ENCODE measurements around the gene IQCF2. TPM values are rescaled to one million over a fixed set of nuclear protein-coding genes. Genes with fewer than 3 reads are reported as not detected.

IQCF2 gene
- total RNA-seq, 2 donors from 2014 or later, result not detected

- H3K4me3 ChIP-seq, result no peak overlapping the region
- TF ChIP-seq CTCF (IDR thresholded peaks at IDR 0.05), result no peak
- H3K27me3 ChIP-seq (replicated peaks; ENCODE audit: insufficient read depth), result no peaks in the 10 kb centered on the region
- H3K4me1 ChIP-seq (ENCODE audit: control insufficient read depth in 1 of 2, low read depth in 2 of 2), result no peaks in the 10 kb centered on the region
- DNase-seq (ENCODE audit: low spot score) (no peak), ATAC-seq (ENCODE audit: insufficient number of reproducible peaks, low FRiP score, low read depth) (no peak)
- H3K27ac ChIP-seq, result no peak overlapping the region
- no peaks in the 10 kb centered on the region for H3K9me3 ChIP-seq
- H3K36me3 ChIP-seq, result no peaks in the 10 kb centered on the region
These were observed 44.0 kb upstream of the IQCF2 start for GRCh38 chr3:51817375-51817774.

- Histone ChIP-seq H3K27me3 (replicated peaks; ENCODE audit: insufficient read depth) (no peaks in the 10 kb centered on the region), H3K36me3 (no peaks in the 10 kb centered on the region), H3K4me3 (no peak overlapping the region), H3K4me1 (ENCODE audit: control insufficient read depth in 1 of 2, low read depth in 2 of 2) (no peaks in the 10 kb centered on the region), H3K9me3 (no peaks in the 10 kb centered on the region), H3K27ac (no peak overlapping the region)
- no peak for TF ChIP-seq CTCF (IDR thresholded peaks at IDR 0.05)
- ATAC-seq (ENCODE audit: insufficient number of reproducible peaks, low FRiP score, low read depth), result no peak
- DNase-seq (ENCODE audit: low spot score), result no peak
These were observed 42.3 kb upstream of the IQCF2 start for GRCh38 chr3:51819151-51819550.

- Histone ChIP-seq H3K9me3 (no peaks in the 10 kb centered on the region), H3K27me3 (replicated peaks; ENCODE audit: insufficient read depth) (no peaks in the 10 kb centered on the region), H3K36me3 (no peaks in the 10 kb centered on the region), H3K4me3 (no peak overlapping the region), H3K27ac (no peak overlapping the region), H3K4me1 (ENCODE audit: control insufficient read depth in 1 of 2, low read depth in 2 of 2) (no peaks in the 10 kb centered on the region)
- DNase-seq (ENCODE audit: low spot score), result no peak
- ATAC-seq (ENCODE audit: insufficient number of reproducible peaks, low FRiP score, low read depth), result no peak
- no peak for TF ChIP-seq CTCF (IDR thresholded peaks at IDR 0.05)
These were observed 41.6 kb upstream of the IQCF2 start for GRCh38 chr3:51819709-51820406.

GRCh38 chr3:51828297-51828696 lies 33.1 kb upstream of the IQCF2 start:
- Histone ChIP-seq H3K9me3 (peaks cover 8% of the 10 kb centered on the region), H3K4me3 (no peak overlapping the region), H3K27ac (no peak overlapping the region), H3K4me1 (ENCODE audit: control insufficient read depth in 1 of 2, low read depth in 2 of 2) (no peaks in the 10 kb centered on the region), H3K36me3 (no peaks in the 10 kb centered on the region), H3K27me3 (replicated peaks; ENCODE audit: insufficient read depth) (no peaks in the 10 kb centered on the region)
- ATAC-seq (ENCODE audit: insufficient number of reproducible peaks, low FRiP score, low read depth) (no peak), DNase-seq (ENCODE audit: low spot score) (no peak)
- TF ChIP-seq CTCF (IDR thresholded peaks at IDR 0.05), result no peak

- no peak overlapping the region for H3K4me3 ChIP-seq
- peaks cover 8% of the 10 kb centered on the region for H3K9me3 ChIP-seq
- H3K36me3 ChIP-seq, result no peaks in the 10 kb centered on the region
- DNase-seq (ENCODE audit: low spot score) (no peak), ATAC-seq (ENCODE audit: insufficient number of reproducible peaks, low FRiP score, low read depth) (no peak)
- H3K4me1 ChIP-seq (ENCODE audit: control insufficient read depth in 1 of 2, low read depth in 2 of 2), result no peaks in the 10 kb centered on the region
- no peaks in the 10 kb centered on the region for H3K27me3 ChIP-seq (replicated peaks; ENCODE audit: insufficient read depth)
- no peak overlapping the region for H3K27ac ChIP-seq
- TF ChIP-seq CTCF (IDR thresholded peaks at IDR 0.05), result no peak
These were observed 31.1 kb upstream of the IQCF2 start for GRCh38 chr3:51830345-51830744.
